NOMO-1 treated with DMSO at 0.1 percent for 48 hours (cell line): ENCODE measurements around the gene GPR157.
A peak's percentile ranks its signal among the peaks of the same experiment; 100 is the strongest.

Experiments
- DNase-seq: peaks from one replicate; lab custom pipeline; 2025; ENCODE audit not compliant: unreplicated experiment; lab: John Stamatoyannopoulos, UW

GPR157 gene

DNA sequence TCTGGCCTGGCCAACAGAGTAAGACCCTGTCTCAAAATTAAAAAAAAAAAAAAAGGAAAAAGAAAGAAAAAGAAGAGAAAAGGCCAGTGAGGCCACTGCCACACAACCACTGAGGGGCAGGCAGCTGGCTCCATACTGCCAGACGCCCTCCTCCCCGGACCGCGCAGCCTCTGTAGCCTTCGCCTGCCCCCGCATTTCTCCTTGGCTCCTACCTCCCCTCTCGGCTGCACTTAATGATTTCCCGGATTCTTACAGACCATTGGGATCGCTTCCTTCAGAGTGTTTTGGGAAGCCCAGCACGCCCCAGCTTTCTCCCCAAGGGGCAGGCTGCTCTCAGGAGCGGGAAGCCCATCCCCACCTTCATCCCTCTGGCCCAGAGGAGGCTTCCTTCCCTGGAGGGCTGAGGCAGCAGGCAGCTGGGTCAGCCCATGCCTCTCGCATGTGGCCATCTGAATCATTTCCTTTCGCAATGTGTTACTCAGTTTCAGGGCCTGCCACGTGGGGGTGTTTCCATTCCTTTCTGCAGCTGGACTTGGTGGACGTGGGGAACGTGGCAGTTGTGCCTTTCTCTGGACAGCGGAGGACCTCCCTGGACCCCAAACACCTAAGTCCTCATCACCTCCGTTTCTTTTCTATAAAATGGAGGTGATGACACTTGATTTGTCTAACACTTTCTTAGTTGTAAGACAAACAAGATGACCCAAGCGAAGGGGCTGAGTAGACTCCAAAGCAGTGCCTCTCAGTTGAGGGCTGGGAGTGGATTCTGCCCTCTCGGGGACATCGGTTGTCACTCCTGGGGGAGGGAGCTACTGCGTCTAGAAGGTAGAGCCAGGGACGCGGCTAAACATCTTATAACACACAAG, 61.7 kb downstream of the GPR157 start:
- peak; percentile 67 for DNase-seq

DNA sequence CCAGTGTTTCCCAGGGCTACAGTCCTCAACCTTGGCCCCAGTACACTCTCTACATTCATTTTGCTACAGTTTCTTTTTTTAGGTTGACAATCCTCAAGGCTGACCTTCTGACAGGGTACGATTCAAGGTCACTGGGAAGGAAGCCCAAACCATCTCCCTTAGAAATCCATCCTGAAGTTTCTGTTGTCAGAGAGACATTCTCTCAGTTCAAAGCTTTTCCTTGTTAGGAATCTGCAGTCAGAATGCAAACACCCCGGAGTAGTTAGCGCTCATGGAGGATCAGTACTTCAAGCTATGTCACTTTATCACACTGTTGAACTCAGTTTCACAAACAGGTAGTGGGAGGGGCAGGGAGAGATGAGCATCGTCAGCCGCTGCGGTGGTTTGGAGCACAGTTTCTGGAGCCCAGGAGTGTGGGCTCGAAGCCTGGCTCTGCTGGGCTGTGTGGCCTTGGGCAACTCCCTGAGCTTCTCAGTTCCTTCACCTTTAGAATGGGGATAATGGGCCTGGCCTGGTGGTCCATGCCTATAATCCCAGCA, 63.6 kb downstream of the GPR157 start:
- no peak for DNase-seq

GRCh38 chr1:9062846-9063245, 66.1 kb downstream of the GPR157 start:
- no peak for DNase-seq

DNA sequence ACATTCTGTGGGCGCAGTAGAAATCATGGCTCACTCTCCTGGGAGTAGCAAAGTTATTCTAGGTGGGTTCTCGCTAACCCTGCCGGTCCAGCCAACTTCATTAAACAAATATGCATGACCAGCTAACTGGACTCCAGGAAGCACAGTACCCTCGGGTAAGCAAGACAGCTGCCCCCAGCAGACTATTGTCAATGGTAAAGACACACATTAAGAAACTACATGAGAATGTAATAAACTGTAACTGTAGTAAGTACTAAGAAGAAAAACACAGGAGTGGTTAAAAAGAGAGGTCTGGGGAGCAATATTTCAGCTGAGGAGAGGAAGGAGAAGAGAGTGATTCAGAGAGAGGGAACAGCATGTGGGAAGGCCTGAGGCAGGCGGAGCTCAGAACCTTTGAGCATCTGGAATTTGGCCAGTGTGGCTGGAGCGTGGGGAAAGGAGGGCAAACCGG, 66.9 kb downstream of the GPR157 start:
- no peak for DNase-seq

DNA sequence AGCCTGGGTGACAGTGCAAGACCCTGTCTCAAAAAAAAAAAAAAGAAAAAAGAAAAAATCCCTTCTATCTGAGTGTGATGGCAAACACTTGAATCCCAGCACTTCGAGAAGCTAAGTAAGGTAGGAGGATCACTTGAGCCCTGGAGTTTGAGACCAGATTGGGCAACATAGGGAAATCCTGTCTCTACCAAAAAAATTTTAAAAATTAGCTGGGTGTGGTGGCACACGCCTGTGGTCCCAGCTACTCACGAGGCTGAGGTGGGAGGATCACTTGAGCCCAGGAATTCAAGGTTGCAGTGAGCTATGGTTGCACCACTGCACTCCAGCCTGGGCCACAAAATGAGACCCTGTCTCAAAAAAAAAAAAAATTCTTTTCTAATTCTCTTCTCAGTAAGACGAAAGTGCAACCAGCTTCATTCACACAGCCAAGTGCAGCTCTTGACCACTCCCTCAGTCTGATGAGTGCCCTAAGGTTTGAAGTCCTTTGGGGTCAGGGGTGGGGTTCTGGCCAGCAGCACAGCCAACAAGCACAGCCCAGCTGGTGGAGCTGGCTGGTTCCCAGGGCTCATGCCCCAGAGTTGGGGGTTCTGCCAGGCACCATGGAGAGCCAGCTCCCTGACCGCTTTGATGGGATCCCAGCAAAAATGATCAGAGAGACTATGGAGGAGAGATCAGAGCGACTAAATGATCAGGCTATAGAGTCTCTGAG, 67.5 kb downstream of the GPR157 start:
- no peak for DNase-seq

- no peak for DNase-seq
Measured at GRCh38 chr1:9059891-9060744, 68.8 kb downstream of the GPR157 start.

- DNase-seq: no peak
Measured at GRCh38 chr1:9058465-9058864, 70.4 kb downstream of the GPR157 start.

DNA sequence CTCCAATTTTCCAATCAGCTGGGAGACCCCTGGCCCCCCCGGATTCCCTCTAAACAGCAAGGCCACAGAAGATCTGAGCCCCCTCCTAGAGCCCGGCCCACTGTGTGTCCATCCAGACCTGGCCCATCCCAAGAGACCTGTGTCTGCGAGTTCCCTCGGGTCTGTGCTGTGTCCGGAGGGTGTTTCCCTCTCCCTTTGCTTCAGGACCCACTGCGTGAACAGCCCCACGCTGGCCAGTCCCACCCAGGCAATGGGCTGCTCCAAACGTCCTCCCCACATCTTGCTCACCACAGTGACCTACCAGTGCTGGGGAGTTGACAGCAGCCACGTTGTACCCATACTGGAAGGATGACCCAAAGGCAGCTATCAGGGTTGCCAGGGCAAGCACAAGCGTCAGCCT, 71.1 kb downstream of the GPR157 start:
- DNase-seq: no peak

GRCh38 chr1:9052272-9053049, 76.4 kb downstream of the GPR157 start:
- no peak for DNase-seq

DNA sequence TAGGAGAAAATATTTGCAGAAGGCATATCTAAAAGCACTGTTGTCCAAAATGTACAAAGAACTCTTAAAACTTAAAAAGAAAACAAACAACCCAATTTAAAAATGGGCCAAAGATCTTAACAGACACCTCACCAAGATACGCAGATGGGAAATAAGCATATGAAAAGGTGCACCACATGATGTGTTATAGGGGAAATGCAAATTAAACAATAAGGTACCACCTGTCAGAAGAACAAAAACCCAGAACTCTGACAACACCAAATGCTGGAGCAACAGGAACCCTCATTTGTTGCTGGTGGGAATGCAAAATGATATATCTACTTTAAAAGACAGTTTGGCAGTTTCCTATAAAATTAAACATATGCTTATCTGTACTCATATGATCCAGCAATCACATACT, 77.5 kb downstream of the GPR157 start:
- no peak for DNase-seq

DNA sequence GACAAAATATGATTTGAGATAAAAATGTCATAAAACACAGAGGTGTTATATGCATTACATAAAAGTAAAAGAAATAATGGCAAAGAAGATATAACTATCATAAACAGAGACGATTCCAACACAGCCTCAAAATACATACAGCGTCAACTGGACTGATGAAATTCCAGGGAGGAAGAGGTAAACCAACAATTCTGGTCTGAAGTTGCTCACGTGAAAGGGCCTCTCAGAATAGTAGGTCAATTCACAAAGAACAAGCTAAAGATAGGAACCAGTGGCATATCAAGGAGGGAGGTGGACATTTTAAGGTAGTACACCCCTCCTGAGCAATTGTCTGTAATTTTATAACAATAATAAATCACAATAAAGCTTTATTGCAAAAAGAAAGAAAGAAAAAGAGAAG, 78.1 kb downstream of the GPR157 start:
- no peak for DNase-seq
